GM18502 (cell line): ENCODE data around the gene CFAP251.

Experiments
- ATAC-seq: cut with Tn5 transposase; IDR thresholded peaks from one replicate; pipeline ENCODE4 v1.9.1; 2021; ENCODE audit warnings: mild to moderate bottlenecking; ENCODE audit not compliant: unreplicated experiment, poor library complexity

Gene CFAP251

GRCh38 chr12:121942145-121942718, 23.8 kb downstream of the CFAP251 start:
- ATAC-seq = no peak

GRCh38 chr12:121943926-121944325, 25.5 kb downstream of the CFAP251 start:
- no peak for ATAC-seq

GRCh38 chr12:121946313-121947025, 28.1 kb downstream of the CFAP251 start:
- ATAC-seq = no peak

- ATAC-seq = no peak
Observed at GRCh38 chr12:121947981-121948380, 29.6 kb downstream of the CFAP251 start.

GRCh38 chr12:121949648-121950397, 31.4 kb downstream of the CFAP251 start:
- no peak for ATAC-seq

GRCh38 chr12:121953117-121953692, 34.8 kb downstream of the CFAP251 start:
- no peak for ATAC-seq

- no peak for ATAC-seq
Observed at GRCh38 chr12:121953695-121954094, 35.3 kb downstream of the CFAP251 start.

- ATAC-seq = no peak
Observed at GRCh38 chr12:121955258-121956237, 37.2 kb downstream of the CFAP251 start.

- no peak for ATAC-seq
Observed at GRCh38 chr12:121957861-121958515, 39.6 kb downstream of the CFAP251 start.

- ATAC-seq = no peak
Observed at GRCh38 chr12:121958541-121959240, 40.3 kb downstream of the CFAP251 start.

- ATAC-seq = no peak
Observed at GRCh38 chr12:121960541-121960940, 42.1 kb downstream of the CFAP251 start.

- no peak for ATAC-seq
Observed at GRCh38 chr12:121961195-121961879, 42.9 kb downstream of the CFAP251 start.

GRCh38 chr12:121963341-121964018, 45.1 kb downstream of the CFAP251 start:
- ATAC-seq = no peak

- no peak for ATAC-seq
Observed at GRCh38 chr12:121964813-121965643, 46.6 kb downstream of the CFAP251 start.

- ATAC-seq = no peak
Observed at GRCh38 chr12:121966959-121967358, 48.6 kb downstream of the CFAP251 start.

GRCh38 chr12:121968876-121969275, 50.5 kb downstream of the CFAP251 start:
- no peak for ATAC-seq

- ATAC-seq = no peak
Observed at GRCh38 chr12:121969726-121970125, 51.3 kb downstream of the CFAP251 start.
